G401 (cell line): ENCODE measurements around the gene ZFYVE28. TPM values are rescaled to one million over a fixed set of nuclear protein-coding genes. Genes with fewer than 3 reads are reported as not detected.
"Not testable (repeated sequence)": the region's sequence is repeated elsewhere in the genome, so short reads cannot be mapped to it uniquely, and the experiment has no call there.

Experiments used
- DNase-seq: peaks from one replicate; pipeline ENCODE4 v3.0.0-alpha.2; 2015; ENCODE audit warnings: low spot score
- in situ Hi-C: cut with HindIII; loops from 2 replicates; pipeline ENCODE4 v1.10.0; 2016; ENCODE audit warnings: low sequenced_read_pairs, mixed read lengths
- total RNA-seq: library from RNA; depleted of rRNA; stranded (reverse); fragments of >200 nt; shearing (Covaris generic); gene quantifications from 2 replicates; pipeline ENCODE4 v1.2.3, GENCODE V29; 2014; rRNA removed

The ZFYVE28 gene
- 9.4 and 11.4 TPM in 2 replicates for total RNA-seq

GRCh38 chr4:2417765-2418649 lies at the start of gene ZFYVE28:
ZFYVE28 (minus strand) TSS chr4:2418645; CDS start chr4:2418323, 322 bp downstream.
- in situ Hi-C loops: no loop called here
- peak; percentile 39 for DNase-seq

GRCh38 chr4:2465544-2465943 lies 47.1 kb upstream of the ZFYVE28 start:
- in situ Hi-C loops, DNase-seq: not testable (repeated sequence)

- in situ Hi-C loops: no loop called here
- DNase-seq: no peak
Measured at GRCh38 chr4:2465032-2465431, 46.6 kb upstream of the ZFYVE28 start.

GRCh38 chr4:2462992-2463762 lies 44.7 kb upstream of the ZFYVE28 start:
- DNase-seq: peak; percentile 17
- in situ Hi-C loops: no loop called here

GRCh38 chr4:2462218-2462991 lies 44.0 kb upstream of the ZFYVE28 start:
- DNase-seq: peak; percentile 74
- in situ Hi-C loops: no loop called here

GRCh38 chr4:2461246-2461960 lies 43.0 kb upstream of the ZFYVE28 start:
- DNase-seq: no peak
- in situ Hi-C loops: no loop called here

- no peak for DNase-seq
- in situ Hi-C loops: loop anchor here (10.0 kb wide), 1 partner anchor 215 kb away; the partner anchor contains the start of genes HAUS3 and POLN
Measured at GRCh38 chr4:2459589-2460349, 41.3 kb upstream of the ZFYVE28 start.

- DNase-seq: no peak
- in situ Hi-C loops: loop anchor here (10.0 kb wide), 1 partner anchor 214 kb away; the partner anchor contains the start of genes HAUS3 and POLN
Measured at GRCh38 chr4:2458546-2459491, 40.4 kb upstream of the ZFYVE28 start.

GRCh38 chr4:2457481-2458295 lies 39.2 kb upstream of the ZFYVE28 start:
- in situ Hi-C loops: loop anchor here (10.0 kb wide), 1 partner anchor 213 kb away; the partner anchor contains the start of genes HAUS3 and POLN
- no peak for DNase-seq

- DNase-seq: no peak
- in situ Hi-C loops: loop anchor here (10.0 kb wide), 1 partner anchor 207 kb away; the partner anchor contains the start of genes HAUS3 and POLN
Measured at GRCh38 chr4:2451821-2452785, 33.7 kb upstream of the ZFYVE28 start.

GRCh38 chr4:2451036-2451520 lies 32.6 kb upstream of the ZFYVE28 start:
- in situ Hi-C loops: loop anchor here (10.0 kb wide), 1 partner anchor 206 kb away; the partner anchor contains the start of genes HAUS3 and POLN
- DNase-seq: no peak

- no peak for DNase-seq
- in situ Hi-C loops: loop anchor here (10.0 kb wide), 1 partner anchor 206 kb away; the partner anchor contains the start of genes HAUS3 and POLN
Measured at GRCh38 chr4:2450394-2451035, 32.1 kb upstream of the ZFYVE28 start.

- DNase-seq: no peak
- in situ Hi-C loops: loop anchor here (10.0 kb wide), 1 partner anchor 205 kb away; the partner anchor contains the start of genes HAUS3 and POLN
Measured at GRCh38 chr4:2449511-2450392, 31.3 kb upstream of the ZFYVE28 start.
